Subcutaneous adipose tissue (tissue), 4 donors: ENCODE measurements around the gene TPGS1. TPM values are rescaled to one million over a fixed set of nuclear protein-coding genes. Genes with fewer than 3 reads are reported as not detected.

Experiments
- total RNA-seq, 4 donors: library from RNA; depleted of rRNA; stranded (reverse); fragments of >200 nt; gene quantifications; one replicate each; pipeline ENCODE4 v1.1.0, GENCODE V29; 2016
- TF ChIP-seq, protein P1 (sequence below): fragments of 450-650 bp; IDR thresholded peaks from one replicate; pipeline ENCODE4 v1.5.1; 2016; ENCODE audit warnings: low read depth, mild to moderate bottlenecking, control low read depth, antibody characterized with exemption, moderate library complexity

The TPGS1 gene
- total RNA-seq, 4 donors from 2014 or later: 9.1 to 54.1 (median 41.5) TPM

DNA sequence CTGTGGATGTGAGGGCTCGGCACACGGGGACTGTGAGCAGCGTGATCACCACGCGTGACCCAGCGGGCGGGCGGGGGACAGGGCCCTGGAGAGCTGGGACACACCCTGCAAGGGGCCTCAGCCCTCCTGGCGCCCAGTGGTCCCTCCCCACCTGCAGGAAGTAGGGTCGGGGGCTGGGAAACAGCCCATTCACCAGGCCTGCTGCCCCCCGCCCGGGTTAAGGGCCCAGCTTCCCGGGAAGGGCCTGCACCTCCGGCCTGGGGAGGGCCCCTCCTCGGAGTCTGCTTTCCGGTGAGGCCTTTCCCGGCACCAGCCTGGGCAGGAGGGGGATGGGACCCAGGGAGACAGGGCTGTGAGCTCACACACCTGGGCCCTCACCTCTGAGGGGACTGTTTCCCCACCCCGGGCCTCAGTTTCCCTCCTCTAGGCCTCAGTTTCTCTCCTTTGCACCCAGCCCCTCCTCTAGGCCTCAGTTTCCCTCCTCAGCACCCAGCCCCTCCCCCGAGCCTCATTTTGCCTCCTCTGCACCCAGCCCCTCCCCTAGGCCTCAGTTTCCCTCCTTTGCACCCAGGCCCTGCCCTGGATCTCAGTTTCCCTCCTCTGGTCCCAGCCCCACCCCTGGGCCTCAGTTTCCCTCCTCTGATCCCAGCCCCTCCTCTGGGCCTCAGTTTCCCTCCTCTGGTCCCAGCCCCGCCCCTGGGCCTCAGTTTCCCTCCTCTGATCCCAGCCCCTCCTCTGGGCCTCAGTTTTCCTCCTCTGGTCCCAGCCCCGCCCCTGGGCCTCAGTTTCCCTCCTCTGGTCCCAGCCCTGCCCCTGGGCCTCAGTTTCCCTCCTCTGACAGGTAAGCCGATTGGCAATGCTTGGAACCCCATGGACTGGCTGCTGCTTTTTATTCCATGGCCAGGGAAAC is 12.9 kb upstream of the TPGS1 start:
- TF ChIP-seq, protein P1, sequence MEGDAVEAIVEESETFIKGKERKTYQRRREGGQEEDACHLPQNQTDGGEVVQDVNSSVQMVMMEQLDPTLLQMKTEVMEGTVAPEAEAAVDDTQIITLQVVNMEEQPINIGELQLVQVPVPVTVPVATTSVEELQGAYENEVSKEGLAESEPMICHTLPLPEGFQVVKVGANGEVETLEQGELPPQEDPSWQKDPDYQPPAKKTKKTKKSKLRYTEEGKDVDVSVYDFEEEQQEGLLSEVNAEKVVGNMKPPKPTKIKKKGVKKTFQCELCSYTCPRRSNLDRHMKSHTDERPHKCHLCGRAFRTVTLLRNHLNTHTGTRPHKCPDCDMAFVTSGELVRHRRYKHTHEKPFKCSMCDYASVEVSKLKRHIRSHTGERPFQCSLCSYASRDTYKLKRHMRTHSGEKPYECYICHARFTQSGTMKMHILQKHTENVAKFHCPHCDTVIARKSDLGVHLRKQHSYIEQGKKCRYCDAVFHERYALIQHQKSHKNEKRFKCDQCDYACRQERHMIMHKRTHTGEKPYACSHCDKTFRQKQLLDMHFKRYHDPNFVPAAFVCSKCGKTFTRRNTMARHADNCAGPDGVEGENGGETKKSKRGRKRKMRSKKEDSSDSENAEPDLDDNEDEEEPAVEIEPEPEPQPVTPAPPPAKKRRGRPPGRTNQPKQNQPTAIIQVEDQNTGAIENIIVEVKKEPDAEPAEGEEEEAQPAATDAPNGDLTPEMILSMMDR: no peak

DNA sequence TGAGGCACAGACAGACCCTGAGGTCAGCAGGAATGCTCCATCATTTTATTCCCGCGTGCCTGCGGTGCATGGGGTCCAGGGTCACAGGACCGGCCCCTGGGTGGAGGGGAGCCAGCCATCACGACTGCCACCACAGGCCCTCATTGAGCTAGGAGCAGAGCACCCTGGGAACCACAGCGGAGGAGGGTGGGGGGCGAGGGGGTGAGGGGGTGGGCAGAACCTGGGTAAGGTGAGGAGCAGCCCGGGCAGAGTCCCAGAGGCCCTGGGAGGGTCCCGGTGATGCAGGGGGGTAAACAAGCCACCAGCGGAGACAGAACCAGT is 12.3 kb upstream of the TPGS1 start:
- TF ChIP-seq, protein P1: no peak

DNA sequence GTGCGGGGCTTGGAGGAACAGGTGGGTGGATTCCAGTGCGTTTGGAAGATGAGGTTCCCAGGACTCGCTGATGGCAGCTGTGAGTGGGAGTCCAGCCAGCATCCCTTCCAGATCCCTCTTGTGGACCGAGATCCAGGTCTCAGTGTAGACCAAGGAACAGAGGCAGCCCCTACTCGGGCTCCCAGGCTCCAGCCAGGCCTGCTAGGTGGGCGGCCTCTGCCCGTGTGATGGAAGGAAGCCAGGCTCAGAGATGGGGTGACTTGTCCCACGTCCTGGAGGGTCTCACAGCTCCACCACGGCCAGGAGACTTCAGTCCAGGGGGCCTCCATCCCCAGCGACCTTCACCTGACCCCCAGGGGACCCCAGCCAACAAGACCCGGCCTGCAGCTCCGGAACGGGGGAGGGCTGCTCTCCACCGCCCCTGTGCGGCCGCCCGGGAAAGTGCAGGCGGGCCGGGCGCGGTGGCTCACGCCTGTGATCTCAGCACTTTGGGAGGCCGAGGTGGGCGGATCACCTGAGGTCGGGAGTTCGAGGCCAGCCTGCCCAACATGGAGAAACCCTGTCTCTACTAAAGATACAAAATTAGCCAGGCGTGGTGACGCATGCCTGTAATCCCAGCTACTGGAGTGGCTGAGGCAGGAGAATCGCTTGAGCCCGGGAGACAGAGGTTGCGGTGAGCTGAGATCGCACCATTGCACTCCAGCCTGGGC is 11.7 kb upstream of the TPGS1 start:
- TF ChIP-seq, protein P1: no peak

DNA sequence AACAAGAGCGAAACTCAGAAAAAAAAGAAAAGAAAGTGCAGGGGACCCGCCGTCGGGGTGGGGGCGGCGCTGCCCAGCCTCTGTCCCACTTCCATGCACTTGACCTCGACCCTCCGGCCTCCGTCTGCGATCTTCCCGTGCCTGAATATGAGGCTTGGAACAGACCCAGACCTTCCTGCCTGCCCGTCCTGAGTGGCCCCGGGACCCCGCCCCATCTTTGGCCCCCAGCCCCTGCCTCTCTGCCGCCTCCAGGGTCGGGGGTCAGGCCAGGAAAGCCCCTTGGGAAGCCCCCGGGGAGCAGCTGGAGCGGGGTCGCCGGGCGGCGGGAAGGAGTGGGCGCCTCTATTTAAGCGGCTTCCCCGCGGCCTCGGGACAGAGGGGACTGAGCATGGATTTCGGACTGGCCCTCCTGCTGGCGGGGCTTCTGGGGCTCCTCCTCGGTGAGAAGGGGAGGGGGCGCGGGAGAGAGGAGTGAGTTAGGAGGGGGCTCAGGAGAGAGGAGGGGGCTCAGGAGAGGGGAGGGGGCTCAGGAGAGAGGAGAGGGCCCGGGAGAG is 11.1 kb upstream of the TPGS1 start, which contains the start of gene MADCAM1:
TSS of gene MADCAM1 (plus strand) at position 375 of the 554 bp plus-strand sequence. CDS start at position 389, 14 bp downstream.
- TF ChIP-seq, protein P1: no peak

DNA sequence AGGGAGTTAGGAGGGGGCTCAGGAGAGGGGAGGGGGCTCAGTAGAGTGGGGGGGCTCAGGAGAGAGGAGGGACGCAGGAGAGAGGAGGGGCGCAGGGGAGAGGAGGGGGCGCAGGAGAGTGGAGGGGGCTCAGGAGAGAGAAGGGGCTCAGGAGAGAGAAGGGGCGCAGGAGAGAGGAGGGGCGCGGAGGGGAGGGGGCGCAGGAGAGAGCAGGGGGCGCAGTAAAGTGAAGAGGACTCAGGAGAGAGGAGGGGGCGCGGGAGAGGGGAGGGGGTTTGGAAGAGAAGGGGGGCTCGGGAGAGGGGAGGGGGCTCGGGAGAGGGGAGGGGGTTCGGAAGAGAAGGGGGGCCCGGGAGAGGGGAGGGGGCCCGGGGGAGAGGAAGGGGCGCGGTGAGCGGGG is 10.3 kb upstream of the TPGS1 start:
- TF ChIP-seq, protein P1: no peak

DNA sequence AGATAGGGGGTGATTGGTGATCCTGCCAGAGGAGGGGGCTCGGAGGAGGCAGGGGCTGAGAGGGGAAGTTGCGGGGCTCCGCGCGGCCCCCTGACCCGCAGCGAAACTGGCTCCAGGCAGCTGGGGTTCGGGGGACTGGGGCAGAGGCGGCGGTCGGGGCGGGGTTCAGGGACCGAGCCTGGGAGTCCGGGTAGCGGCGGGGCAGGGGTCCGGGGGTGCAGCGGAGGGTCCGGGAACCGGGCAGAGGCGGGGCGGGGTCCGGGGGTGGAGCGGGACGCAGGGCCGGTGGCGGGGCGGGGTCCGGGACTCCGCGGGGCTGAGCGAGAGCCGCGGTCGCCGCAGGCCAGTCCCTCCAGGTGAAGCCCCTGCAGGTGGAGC is 9.8 kb upstream of the TPGS1 start:
- TF ChIP-seq, protein P1: no peak
